ENCODE measurements around the gene BIRC3.

- TF ChIP-seq CTCF (IDR thresholded peaks at IDR 0.05), result no peak
- TF ChIP-seq POLR2AphosphoS5 (IDR thresholded peaks at IDR 0.05), result no peak
- TF ChIP-seq POLR2A (IDR thresholded peaks at IDR 0.05), result no peak
Observed at GRCh38 chr11:102292933-102293332, 24.4 kb upstream of the BIRC3 start.

All from transverse colon (tissue), 4 donors.